Stimulated activated CD4-positive, alpha-beta T cell treated with anti-CD3 and anti-CD28 coated beads, Interleukin-15, amount 100 ng/mL, for 48 hours (primary cell): ENCODE data around the gene ASAP3.

Experiments used
- DNase-seq, 2 donors: peaks; one replicate each; pipeline ENCODE4 v3.0.0-alpha.2; 2020; ENCODE audit warnings: low read depth in 2 of 2

ASAP3 gene

DNA sequence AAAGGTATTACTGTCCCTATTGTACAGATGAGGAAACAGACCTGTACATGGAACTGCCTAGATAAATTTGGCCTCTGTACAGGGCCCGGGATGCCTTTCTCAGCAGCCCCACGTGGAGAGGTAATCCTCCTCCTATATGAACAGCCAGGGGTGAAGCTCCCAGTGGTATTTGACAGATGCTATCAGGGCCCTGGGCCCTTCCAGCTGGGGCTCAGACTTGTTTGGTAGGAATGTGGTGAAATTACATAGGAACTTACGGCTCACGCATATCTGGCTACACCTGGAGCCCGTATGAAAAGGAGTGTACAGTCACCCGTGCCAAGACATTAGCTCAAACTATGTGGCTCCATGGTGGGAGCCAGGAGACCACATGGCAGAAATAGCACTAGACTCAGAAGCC is 34.7 kb downstream of the ASAP3 start:
- no peak for DNase-seq

DNA sequence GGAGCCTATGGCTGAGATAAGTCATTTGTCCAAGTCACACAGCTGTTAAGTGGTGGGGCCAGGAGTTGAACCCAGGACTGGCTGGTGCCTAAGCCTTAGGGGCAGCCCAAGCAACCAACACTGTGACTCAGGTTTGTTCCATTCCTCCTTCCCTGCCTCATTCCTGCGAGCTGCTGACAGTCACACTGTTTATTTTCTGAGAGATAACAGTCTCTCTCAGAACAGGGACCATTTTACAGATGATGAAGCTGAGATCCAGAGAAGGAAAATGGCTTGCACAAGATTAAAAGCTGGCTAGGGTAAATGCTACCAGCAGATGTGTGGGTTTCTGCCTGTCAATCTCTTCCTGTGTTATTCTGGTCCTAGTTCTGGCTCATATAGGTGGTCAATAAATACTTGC is 35.1 kb downstream of the ASAP3 start:
- no peak for DNase-seq

DNA sequence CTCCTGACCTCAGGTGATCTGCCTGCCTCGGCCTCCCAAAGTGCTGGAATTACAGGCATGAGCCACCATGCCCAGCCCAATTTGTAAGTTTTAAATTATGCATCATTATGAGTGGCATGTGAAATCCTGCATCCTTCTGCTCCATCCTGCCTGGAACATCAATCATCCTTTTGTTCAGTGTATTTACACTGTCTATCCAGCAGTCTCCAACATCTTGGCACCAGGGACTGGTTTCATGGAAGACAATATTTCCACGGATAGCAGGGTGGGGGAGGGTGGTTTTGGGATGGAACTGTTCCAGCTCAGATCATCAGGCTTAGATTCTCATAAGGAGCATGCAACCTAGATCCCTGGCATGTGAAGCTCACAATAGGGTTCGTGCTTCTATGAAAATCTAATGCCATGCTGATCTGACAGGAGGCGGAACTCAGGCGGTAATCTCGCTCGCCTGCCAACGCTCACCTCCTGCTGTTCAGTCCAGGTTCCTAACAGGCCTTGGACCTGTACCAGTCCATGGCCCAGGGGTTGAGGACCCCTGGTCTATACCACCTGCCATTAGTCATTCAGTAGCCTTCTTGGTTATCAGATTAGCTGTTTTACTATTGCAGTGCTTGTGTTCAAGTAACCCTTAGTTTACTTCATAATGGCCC is 37.2 kb downstream of the ASAP3 start:
- DNase-seq = no peak

DNA sequence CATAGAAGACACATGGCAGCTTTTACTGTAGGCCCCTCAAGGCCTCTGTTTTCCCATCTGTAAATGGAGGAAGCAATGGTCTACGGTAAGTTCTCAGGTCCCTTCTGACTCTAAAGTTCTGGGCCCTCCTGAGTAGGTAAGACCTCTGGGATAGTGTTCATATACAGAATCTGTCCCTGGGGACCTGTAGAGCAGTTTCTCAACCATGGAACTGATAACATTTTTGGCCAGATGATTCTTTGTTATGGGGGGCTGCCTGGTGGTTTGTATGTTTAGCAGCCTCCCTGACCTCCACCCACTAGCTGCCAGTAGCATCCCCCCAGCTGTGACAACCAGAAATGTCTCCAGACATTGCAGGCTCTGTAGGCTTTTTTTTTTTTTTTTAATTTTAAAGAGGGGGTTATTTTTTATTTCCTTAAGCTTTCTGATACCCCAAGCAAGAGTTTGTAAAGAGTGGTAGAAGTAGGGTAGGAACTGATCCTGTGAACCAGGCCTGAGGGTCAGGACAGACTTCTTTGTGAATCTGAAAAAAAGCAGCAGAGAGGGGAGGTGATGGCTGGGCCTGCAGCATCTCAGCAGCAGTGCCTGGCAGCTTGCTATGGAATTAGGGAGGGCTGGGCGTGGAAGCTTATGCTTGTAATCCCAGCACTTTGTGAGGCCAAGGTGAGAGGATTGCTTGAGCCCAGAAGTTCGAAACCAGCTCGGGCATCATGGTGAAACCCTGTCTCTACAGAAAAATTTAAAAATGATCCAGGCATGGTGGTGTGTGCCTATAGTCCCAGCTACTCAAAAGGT is 39.2 kb downstream of the ASAP3 start:
- DNase-seq = no peak

DNA sequence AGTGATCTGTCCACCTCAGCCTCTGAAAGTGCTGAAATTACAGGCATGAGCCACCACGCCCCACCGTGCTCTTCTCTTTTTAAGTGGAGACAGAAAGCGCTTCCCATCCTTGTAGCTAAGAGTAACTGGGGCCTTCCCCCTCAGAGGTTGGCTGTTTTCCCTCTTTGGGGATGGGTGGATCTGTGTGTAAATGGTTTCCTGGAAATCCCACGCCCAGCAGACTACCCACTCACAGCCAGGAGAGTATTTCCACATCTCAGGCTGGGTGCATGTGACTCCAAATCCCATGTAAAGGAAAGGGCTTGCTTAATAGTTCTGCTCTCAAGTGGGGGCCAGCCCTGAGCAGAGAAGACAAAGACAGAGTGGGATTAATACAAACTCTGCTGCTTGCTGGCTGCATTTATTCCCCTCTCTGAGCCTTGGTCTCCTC is 39.9 kb downstream of the ASAP3 start:
- no peak for DNase-seq

DNA sequence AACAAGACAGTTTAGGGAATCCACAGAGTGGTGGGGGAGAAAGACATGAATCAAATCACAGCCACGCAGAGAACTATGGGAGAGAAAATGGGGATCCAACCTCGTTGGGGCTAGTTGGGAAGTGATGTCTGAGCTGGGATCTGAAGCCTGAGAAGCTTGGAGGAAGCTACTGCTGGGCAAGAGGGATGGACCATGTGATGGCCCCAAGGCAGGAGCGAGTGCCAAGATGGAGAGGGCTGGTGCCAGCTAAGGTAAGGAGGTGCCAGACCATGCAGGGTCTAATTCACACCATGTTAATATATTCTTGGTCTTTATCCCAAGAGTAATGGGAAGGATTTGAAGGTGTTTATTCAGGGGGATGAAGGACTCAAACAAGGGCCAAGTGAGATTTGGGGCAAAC is 41.2 kb downstream of the ASAP3 start:
- no peak for DNase-seq

DNA sequence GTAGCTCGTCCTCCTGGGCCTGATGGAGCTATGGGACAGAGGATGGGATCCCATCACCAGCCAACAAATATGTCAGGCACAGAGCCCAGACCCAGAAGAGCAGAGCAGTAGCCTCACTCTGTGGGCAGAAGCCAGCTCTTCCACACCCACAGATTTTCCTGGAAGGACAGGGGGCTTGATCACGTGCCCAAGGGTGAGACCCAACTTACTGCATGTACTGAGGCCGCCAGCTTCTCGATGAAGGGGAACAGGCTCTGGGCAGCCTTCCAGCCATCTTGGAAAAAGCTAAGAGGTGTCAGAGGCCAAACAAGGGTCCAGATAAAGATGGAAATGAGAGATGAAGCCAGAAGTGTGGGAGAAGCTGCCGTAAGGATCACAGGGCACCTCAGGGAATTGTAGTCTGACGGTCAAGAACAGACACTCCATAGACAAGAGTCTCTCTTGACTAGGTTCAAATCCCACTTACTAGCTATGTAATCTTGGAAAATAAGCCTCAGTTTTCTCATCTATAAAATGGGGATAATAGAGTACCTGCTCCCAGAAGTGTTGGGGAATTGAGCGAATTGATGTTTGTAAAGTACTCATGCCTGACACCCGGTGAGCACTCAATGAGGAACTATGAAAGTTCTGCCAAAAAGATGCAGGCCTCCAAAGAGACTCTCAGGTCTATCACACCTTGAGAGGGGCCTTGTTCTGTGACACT is 42.4 kb downstream of the ASAP3 start:
- no peak for DNase-seq

DNA sequence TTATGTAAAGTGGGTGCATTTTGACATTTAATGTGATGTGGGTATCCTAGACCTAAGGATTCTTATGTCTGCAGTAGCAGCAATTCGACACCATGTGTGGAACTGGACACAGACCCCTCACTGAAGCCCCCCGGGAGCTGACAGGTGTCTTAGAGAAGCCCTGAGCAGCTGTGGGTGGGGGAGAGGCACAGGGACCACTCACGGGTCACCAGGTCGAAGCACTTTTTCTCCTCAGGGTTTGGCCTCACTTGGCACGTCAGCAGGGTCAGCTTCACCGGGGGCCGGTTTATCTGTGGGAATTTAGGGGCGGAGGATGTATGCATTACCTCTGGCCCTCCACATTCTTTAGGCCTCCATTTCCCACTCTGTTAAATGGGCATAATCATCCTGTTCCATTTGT is 45.4 kb downstream of the ASAP3 start:
- no peak for DNase-seq

DNA sequence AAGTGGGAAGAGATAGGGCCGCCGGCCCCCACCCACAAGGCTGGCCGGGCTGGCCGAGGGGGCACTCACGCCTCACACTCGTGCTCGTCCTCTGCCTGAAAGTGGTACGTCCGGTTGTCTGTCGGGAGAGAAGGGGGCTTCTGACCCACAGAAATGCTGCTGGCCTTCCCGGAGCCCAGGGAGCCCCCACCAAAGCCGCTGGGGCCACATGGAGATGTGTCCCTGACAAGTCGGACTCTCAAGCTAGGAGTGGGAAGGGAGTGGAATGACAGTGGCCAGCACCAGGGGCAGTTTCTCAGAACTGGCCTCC is 46.7 kb downstream of the ASAP3 start:
- no peak for DNase-seq

DNA sequence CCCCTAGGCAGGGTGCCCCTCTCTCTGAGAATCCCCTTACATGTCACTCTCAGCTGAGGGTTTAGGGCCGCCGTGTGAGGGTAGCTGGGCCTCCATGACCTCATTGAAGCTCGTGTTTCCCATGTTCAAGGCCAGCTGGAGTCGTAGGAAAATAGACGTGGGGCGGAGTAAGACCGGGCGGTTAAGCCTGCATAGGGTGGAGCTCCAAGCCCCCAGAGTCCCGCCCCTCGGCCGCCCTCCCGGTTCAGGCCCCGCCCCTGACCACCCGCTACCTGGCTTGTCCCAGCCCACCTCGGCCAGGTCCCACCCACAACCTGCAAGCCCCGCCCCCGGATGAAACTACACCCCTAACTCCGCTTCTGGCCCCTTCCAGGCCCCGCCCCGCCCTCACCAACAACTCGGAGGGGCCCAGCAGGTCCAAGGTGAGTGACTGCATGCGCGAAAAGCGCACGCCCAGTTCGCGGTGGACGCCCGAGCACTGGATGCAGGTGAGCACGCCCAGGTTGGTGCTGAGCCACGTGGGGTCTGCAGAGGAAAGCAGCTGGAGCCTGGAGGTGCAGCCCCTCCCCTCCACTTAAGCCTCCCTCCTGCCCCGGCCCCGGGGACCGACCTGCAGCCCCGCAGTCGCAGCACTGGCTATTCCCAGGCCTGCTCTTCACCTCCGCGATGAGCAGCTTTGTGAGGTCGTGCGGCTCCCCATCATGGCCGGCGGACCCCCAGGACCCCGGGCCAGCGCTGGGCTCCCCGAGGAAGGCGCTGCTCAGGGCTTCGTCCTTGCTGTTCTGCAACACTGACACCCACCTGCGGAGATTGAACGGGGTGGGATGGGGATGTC is 47.2 kb downstream of the ASAP3 start:
- no peak for DNase-seq

DNA sequence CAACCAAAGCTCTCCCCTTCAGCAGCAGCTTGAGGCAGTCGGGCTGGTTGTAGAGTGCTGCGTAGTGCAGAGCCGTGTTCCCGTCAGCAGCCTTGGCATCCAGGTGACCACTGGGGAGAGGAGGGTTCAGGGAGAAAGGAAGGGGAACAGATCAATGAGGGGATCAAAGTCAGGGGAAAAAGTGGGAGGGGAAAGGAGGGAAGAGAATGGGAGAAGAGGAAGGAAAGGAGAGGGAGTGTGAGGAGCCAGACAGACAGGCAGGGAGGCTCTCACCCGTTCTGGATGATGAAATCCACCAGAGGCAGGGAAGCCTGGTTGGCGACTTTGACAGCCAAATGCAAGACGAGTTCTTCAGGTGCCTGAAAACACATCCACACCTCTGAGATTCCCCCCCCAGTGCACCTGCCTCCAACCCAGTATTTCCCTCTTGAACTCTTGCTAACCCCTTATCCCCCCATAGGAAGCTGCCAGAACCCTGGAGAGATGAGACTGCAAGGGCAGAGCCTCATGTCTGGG is 49.7 kb downstream of the ASAP3 start:
- DNase-seq = no peak

DNA sequence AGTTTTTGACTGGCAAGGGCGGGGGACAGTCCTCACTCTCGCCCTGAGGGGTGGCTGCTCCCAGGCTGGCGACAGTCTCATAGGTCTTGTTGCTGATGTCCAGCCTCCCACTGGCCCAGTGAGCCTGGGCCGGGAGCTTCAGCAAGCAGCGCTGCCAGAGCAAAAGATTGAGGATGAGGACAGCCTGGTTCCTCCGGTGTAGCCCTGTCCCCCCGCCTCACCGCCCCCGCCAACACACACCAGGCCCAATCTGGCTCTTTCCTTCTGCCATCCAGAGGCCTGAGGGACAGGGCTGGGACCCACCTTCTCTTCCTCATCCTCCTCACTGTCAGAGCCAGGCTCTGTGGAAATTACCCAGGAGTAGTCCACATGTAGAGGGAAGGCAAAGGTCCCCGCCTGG is 50.9 kb downstream of the ASAP3 start:
- DNase-seq = no peak

DNA sequence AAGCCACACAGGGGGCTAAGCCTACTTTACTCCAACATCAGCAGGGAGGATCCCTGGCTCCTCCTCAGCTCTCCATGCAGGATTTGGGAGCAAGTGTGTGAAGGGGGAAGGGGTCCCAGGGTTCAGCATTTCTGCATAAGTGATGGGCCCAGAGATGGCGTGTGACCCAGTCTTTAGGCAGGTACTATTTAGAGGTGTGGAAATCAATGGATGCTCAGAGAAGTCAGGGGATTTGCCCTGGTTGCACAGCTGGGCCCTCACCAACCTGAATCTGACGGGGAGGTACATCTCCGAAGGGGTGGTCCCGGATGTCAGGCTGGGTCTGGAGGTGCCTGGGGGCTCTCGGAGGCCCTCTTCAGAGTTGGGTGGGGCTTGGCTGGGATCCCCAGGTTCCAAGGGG is 52.5 kb downstream of the ASAP3 start:
- DNase-seq = no peak

DNA sequence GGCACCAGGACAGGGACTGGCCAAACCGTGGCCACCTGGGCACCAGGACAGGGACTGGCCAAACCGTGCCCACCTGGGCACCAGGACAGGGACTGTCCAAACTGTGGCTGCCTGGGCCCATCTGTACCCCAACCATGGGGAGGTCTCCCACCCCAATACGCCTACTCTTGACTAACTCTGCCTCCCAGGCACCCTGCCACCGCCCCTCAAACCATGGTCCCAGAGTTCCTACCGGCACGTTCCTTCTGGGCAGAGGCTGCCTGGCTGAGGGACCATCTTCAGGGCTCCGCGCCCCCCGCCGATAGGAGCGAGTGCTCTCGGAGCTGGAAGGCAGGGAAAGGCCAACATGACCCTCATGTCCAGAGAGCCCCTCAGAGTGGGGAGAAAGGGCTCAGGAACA is 53.2 kb downstream of the ASAP3 start:
- DNase-seq = no peak

DNA sequence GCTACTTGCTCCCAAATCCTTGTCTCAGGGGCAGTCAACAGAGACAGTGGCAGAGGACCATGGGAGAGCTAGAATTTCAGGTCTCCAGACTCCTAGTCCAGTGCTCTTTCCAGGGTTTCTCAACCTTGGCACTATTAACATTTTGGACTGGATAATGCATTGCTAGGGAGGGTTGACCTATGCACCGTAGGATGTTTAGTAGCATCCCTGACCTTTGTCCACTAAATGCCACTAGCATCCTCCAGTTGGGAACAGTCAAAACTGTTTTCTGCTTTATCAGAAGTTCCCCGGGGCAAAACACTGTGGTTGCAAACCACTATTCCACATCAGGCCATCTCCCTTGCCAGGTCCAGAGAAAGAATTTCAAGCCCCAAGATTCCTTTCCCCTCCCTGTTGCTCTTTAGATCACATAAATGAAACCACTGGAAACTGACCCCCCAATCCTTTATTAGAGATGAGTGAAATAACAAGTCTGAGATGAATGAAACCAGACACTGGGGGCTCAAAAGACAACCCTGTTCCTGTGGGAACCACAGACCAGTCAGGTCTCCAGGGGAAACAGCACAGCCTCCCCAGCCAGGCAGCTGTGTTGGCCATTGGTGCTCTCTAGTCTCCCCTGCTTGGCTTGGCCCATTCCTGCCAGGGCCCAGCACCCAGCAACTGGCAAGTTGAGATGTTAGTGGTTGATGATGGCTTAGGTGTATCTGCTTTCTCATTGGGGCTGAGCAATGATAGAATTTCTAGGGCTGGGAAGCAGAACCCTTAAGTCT is 55.7 kb downstream of the ASAP3 start:
- DNase-seq = no peak

DNA sequence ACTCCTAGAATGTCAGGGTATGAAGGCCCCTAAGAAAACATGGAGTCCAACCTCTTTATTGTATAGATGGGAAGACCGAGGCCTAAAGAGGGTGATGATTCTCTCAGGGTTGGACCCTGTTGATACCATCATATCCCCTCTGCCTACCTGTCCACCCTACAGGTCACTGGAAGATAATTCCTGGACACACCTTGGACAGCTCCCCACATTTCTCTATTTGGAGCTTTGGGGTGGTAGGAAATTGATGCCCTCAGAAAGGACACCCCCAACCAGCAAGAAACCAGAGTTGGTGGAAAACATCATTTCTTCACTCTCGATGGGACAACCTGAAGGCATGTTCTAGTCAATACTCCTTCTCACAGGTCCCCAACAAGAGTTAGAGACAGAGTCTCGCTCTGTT is 56.4 kb downstream of the ASAP3 start:
- no peak for DNase-seq

DNA sequence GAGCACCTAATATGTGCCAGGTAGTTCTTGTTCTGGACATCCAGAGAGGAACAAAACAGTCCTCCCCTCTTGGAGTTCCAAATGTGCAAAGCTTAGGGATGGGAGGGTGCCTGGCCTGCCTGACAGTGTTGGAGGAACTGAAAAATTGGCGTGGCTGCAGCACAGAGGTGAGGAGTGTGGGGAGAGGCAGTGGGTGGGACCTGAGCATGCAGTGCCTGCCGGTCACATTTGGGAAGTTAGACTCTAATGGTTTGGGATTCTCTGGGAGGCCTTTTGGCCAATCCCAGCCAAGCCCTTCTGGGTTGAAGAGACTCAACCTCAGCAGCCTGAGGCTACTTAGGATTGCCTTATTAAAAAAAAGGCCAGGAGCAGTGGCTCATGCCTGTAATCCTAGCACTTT is 57.2 kb downstream of the ASAP3 start:
- DNase-seq = no peak

DNA sequence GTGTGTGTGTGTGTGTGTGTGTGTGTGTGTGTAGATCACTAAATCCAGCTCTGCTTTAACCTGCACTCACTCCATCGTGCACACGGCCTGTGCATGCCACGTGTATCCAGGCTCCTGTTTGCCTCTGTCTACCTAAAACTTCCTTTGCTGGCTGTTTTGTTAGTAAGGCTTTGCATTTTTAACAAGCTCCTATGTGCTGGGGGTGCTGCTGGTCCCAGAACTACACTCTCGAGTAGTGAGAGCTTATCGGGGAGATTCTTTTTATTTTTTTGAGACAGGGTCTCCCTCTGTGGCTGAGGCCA is 58.8 kb downstream of the ASAP3 start:
- DNase-seq = no peak

DNA sequence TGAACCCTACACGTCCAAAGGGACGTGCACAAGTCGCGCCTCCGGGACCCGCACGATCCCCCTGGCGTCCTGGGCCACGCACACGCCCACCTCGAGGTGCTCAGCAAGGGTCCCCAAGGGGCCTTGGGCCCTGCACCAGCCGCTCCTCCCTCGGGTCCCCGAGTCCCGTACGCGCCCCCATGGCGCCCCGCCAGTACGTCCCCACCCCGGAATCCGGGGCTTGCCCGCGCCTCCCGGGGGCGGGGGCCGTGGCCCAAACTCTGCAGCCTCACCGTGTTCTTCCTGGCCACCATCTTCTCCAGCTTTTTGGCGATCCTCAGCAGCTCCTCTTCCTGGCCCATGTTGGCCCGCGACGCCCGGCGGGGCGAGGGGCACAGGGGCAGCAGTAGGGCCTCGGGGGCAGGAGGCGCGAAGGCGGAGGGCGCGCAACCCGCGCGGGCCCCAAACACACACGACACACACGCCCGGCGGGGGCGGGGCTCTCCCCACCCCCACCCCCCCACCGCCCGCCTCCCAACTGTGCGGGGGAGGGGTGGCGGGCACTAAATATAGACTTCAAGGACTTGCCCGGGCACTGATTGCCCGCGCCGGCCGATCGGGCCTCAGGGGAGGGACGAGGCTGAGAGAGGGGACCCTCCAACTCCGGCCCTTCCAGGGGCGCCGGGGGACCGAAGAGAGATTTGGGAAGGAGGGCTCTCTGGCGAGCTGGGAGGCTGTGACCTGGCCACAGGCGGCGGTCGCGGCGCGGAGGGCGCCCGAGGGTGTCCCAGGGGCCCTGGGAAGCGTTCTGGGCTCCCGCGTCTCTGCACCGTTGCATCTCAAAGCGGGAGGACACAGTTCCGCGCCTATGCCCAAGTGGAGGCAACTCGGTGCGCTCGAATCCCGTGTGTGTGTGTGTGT is 59.4 kb downstream of the ASAP3 start, which contains the start of gene TCEA3:
Gene TCEA3, minus strand, starts transcription at position 456 of the 900 bp plus-strand sequence. Its CDS starts 115 bp downstream, at position 341.
- no peak for DNase-seq
